Kidney tubule cell (primary cell): Measurements from ENCODE around the gene CDCP2.
"Not testable (repeated sequence)": the region's sequence is repeated elsewhere in the genome, so short reads cannot be mapped to it uniquely, and the experiment has no call there.

Experiments used
- DNase-seq: peaks from one replicate; pipeline ENCODE4 v3.0.0-alpha.2; 2018; ENCODE audit warnings: low spot score

Gene CDCP2

DNA sequence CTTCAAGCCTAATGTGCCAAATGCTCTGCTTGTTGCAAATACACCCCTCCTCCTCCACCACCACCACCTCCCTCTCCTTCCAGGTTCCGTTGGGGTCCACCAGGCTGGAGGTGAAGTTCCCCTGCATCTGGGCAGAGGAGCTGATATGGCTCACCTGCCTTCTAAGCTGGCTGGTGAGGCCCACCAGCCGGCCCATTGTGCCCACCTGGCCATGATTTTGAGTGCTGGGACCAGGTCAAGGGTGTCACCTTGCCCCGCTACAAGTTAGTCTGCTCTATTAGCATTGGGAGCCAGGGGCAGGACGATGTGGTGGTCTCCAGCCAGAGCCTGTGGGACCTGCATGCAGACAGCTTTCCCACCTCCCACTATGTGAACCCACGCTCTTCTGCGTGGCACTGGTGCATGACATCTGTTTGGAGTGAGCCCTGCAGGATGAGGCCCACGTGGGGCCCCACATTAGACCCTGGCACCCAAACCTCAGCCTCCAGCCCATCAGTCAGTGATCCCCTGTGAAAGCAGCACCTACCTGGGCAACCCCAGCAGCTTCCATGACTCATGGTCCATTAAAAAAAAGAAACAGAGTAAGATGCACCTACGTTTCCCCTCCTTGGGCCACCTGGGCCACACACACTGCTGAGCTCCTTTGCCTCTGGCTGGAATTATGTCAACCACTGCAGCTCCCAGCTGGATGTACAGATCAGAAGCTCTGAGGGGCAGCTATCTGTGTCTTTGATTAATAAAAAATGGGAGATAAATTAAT is 15.6 kb upstream of the CDCP2 start:
- DNase-seq, result no peak

DNA sequence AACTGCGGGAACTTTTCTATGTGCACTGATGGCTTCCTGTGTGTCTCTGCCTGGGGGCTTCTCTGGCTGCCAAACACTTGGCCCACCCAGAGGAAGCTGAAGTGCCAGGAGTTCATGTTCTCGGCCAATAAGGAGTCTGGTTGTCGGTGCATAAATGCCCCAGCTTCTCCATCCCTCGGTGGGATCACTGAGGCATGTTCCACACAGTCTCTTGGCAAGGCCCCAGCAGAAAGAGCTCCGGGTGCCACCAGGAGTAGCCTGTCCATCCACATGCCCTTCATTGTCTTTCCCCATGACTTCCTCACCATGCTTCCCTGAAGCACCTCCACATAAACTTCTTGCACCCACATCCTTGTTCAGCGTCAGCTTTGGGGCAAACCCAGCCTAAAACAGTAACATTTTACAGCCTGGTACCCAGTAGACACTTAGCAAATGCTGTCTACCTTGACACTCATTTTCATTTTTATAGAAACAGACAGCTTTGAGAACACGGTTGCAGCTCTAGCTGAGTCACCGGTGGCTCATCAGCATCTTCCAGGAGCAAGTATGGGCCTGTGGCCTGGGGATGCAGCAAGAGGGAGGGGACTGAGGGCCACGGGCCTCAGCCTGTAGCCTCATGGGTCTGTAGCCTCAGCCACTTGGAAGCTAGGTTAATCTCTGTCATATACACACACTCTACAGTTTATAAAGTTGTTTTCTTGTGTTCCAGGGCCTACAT is 14.8 kb upstream of the CDCP2 start:
- DNase-seq, result peak; percentile 48

DNA sequence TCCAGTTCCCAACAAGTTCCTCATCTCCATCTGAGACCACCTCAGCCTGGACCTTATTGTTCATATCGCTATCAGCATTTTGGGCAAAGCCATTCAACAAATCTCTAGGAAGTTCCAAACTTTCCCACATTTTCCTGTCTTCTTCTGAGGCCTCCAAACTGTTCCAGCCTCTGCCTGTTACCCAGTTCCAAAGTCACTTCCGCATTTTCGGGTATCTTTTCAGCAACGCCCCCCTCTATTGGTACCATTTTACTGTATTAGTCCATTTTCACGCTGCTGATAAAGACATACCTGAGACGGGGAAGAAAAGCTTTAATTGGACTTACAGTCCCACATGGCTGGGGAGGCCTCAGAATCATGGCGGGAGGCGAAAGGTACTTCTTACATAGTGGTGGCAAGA is 13.6 kb upstream of the CDCP2 start:
- not testable (repeated sequence) for DNase-seq

- no peak for DNase-seq
Observed at GRCh38 chr1:54165146-54165545, 12.3 kb upstream of the CDCP2 start.

GRCh38 chr1:54163573-54163972 is 10.8 kb upstream of the CDCP2 start:
- no peak for DNase-seq

GRCh38 chr1:54163051-54163450 is 10.3 kb upstream of the CDCP2 start:
- DNase-seq, result no peak

DNA sequence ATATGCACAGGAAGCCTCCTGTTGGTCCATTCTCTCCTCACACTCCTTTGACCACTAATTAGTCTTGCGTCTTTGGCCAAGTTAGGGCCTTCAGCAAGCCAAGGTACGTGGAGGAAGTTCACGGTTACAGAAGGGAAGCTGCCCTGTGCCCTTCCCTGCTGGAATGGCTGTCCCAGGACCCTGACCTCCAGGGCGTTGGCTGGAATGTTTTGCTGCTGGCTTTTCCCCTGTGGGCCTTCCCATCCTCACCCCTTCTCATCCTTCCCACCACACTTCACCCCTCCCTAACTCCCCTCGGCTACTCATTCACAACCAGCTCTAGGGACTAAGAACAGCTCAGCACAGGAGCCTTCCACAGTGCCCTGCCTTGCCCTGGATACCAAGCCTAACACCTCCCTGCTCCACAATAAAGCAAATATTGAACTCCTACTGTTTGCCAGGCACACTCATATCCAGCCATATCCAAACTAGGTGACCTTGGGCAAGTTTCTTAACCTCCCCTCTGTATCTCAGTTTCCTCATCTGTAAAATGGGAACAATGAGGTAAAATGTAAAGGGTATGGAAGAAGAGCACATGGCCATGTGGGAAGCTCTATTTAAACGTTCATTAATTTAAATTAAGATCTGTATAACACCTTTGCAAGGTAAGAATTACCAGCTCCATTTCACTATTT is 8.8 kb upstream of the CDCP2 start:
- no peak for DNase-seq

DNA sequence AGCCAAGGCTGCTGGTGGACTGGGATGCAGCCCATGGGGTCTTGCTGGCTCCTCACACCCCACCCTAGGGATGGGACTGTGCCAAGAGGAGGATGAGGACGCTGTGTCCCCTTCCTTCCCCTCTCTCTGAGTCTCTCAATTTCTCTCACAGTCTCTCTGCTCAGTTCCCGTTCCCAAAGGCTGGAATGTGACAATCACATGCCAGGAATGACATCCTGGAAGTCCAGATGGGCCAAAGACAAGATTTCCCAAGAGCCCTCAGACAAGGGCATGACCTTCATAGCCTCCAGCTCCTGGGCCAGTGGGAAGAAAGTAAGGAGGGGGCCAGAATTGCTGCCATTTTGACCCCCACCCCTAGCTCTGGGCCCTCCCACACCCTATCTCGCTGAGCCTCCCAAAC is 7.6 kb upstream of the CDCP2 start:
- no peak for DNase-seq

- no peak for DNase-seq
Observed at GRCh38 chr1:54159733-54160316, 7.0 kb upstream of the CDCP2 start.

- DNase-seq, result peak; percentile 69
Observed at GRCh38 chr1:54158071-54158470, 5.3 kb upstream of the CDCP2 start.

DNA sequence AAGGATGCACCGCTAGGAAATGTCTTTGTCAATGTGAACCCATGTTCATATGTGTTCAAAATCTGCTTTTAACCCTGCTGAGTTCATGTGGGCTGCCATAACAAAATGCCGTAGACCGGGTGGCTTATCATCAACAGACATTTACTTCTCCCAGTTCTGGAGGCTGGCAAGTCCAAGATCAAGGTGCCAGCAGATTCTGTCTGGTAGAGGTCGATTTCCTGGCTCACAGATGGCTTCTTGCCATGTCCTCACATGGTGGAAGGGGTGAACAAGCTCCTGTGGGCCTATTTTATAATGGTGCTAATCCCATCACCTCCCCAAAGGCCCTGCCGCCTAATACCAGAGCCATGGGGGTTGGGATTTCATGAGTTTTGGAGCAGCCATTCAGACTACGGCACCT is 4.6 kb upstream of the CDCP2 start:
- DNase-seq, result no peak

DNA sequence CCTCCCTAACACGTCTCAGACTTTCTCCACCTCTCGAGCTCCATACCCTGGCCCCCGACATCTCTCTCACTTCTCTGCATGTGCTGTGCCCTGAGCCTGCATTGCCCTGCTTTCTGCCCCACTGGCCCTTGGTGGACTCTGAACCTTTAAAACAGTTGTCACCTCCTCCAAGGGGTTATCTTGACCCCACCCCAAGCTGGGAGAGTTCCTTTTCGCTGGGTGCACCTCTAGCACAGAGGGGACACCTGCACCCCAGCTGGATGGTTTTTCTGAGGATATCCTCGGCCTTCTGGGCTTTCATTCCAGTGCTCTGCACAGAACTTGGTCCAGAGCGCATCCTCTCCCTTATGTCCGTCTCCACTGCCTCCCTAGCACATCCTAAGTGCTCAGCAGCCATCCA is 4.2 kb upstream of the CDCP2 start:
- DNase-seq, result no peak

GRCh38 chr1:54156201-54156600 is 3.4 kb upstream of the CDCP2 start:
- no peak for DNase-seq

GRCh38 chr1:54153535-54154439 is 987 bp upstream of the CDCP2 start:
- peak; percentile 30 for DNase-seq

DNA sequence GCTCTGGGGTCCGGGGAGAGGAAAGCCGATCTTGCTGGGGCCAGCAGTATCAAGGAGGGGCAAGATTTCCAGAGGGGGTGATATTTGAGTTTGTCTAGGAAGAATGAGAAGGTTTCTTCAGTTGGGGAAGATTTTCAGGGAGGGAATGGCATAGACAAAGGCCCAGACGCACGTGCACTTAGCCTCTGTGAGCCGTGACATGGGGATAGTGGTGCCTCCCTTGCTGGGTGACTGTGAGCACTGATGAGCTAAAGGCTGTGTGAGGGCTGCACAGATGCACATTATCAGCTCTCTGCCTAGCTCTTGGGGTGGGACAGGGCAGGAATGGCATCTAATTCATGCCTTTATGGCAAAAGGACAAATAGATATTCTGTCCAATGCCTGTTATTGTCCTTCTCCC is 1.8 kb downstream of the CDCP2 start:
- no peak for DNase-seq

GRCh38 chr1:54149734-54150133 is 3.1 kb downstream of the CDCP2 start:
- no peak for DNase-seq

GRCh38 chr1:54144366-54144765 is 8.4 kb downstream of the CDCP2 start:
- DNase-seq, result no peak

DNA sequence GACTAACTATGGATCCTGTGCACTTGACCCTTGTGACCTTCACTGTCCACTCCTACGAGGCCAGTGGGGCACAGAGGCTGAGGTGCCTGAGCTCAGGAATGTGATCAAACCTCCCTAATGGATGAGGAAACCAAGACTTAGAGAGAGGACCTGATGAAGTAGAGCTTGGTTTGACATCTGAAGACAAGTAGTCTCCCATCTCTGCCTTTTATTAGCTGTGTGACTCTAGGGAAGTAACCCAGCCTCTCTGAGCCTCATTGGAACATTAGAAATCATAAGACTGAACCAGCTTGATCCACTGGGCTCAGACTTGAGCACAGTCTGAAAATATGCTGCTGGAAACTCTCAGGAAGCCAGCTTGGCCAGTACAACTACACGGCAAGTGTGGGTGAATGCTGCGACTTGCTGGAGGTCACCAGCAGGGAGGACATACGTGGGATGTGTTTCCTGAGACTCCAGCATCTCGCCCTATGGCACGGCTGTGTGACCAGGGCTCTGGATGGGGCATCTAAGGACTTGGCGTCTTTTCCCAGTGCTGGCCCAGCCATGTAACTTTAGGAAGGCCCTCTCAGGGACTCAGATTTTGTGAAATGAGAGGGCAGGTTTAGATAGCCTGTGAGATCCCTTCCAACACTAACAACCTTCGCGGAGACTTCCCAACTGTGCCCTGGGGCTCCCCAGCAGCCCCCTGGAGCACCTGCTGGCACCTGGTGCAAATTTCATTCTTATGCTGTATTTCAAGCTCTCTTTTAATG is 10.5 kb downstream of the CDCP2 start:
- no peak for DNase-seq

DNA sequence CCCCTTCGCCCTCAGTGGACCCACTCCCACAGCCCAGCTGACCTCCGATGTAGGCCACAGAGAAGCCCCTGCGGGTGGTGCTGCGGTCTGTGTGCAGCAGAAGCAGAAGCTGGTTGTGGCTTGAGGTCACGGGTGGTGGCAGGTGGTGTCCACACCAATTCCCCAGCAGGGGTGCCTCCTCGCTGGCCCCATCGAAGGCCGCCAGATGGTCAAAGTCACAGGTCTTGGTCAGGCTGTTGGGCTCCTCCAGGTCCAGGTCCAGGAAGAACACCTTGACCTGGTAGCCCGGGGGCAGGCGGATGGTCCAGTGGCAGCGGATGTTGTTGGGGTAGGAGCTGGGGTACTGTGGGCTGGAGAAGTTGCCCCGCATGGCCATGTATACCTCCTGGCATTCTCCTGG is 13.1 kb downstream of the CDCP2 start:
- DNase-seq, result no peak

DNA sequence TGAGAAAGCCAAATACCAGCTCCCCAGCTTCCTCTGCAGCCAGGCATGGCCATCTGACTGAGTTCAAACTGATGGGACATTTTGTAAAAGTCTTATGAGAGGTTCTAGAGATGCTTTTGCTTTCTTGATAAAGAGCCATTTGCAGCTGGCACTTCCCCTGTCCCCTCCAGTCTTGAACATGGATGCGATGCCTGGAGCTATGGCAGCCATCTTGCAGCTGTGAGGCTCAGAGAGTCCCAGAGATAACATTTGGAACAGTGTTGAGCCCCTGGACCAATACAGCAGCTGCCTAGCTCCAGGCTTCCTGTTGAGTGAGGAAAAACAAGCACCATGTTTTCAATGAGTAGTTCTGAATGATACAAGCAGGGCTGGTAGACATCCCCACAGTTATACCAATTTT is 13.8 kb downstream of the CDCP2 start:
- no peak for DNase-seq

DNA sequence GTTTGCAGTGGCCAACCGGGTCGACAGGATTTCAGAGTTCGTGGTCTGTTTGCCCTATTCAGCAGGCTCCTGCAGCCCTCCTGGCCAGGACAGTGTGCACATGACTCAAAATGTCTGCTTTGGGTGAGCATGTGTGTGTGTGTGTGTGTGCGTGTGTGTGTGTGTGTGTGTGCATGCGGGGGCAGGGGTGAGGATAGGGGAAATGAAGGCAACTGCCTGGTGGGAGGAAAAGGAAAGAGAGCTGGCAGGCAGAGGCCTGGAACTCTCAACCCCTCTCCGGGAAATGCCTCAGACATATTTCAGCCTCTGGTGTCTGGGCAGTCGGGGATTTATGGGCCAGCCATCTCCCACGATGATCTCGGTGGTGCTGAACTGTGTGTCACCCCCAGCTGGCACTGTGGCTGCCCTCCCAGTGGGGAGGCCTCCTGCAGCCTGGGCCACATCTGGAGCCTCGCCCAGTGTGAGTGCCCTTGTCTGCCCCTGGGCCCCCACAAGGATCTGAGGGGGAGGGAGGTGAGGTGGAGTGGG is 15.2 kb downstream of the CDCP2 start:
- peak; percentile 71 for DNase-seq
